Fibroblast of lung (primary cell): ENCODE data around the gene UPP2. TPM values are rescaled to one million over a fixed set of nuclear protein-coding genes. Genes with fewer than 3 reads are reported as not detected.

ENCODE experiments used
- DNase-seq, 2 donors: peaks; one replicate each; pipeline versions ENCODE4 v3.0.0 to v3.0.0-alpha.2; 2010; ENCODE audit warnings: low read depth in 2 of 2
- H2AFZ ChIP-seq: 2 replicates; pipeline ENCODE4 v1.5.1; 2012; ENCODE audit warnings: low read length, control low read depth, inconsistent platforms
- H3K27ac ChIP-seq: 2 replicates; pipeline ENCODE4 v1.5.1; 2011; ENCODE audit warnings: low read length, control low read depth; ENCODE audit not compliant: insufficient read depth
- H3K27me3 ChIP-seq: 2 replicates; pipeline ENCODE4 v1.5.1; 2011; ENCODE audit warnings: mild to moderate bottlenecking, low read length; ENCODE audit not compliant: control insufficient read depth, insufficient read depth
- H3K36me3 ChIP-seq: 2 replicates; pipeline ENCODE4 v1.5.1; 2011; ENCODE audit warnings: low read length; ENCODE audit not compliant: control insufficient read depth, insufficient read depth
- H3K4me1 ChIP-seq: 2 replicates; pipeline ENCODE4 v1.5.1; 2011; ENCODE audit warnings: low read length; ENCODE audit not compliant: control insufficient read depth, insufficient read depth; ENCODE audit errors: extremely low read depth
- H3K4me2 ChIP-seq: 2 replicates; pipeline ENCODE4 v1.5.1; 2011; ENCODE audit warnings: low read length, control low read depth; ENCODE audit not compliant: insufficient read depth; ENCODE audit errors: extremely low read depth
- H3K4me3 ChIP-seq, 4 experiments: fragments of 200-600 bp in 1 of 4; sonication (generic) in 1 of 4; replicated peaks in 1 of 4; 2 replicates each; pipeline ENCODE4 v1.5.1; 2011 to 2016; ENCODE audit warnings: low read length in 4 of 4, low read depth in 3 of 4, mild to moderate bottlenecking in 3 of 4, control low read depth in 2 of 4, inconsistent platforms in 1 of 4, mixed read lengths in 1 of 4; ENCODE audit not compliant: insufficient read depth in 1 of 4; ENCODE audit errors: control extremely low read depth in 1 of 4
- H3K79me2 ChIP-seq: 2 replicates; pipeline ENCODE4 v1.5.1; 2012; ENCODE audit warnings: mild to moderate bottlenecking, low read length, inconsistent platforms; ENCODE audit not compliant: control insufficient read depth, insufficient read depth
- H3K9ac ChIP-seq: 2 replicates; pipeline ENCODE4 v1.5.1; 2011; ENCODE audit warnings: mild to moderate bottlenecking, low read length, control low read depth; ENCODE audit not compliant: insufficient read depth
- H3K9me3 ChIP-seq: 2 replicates; pipeline ENCODE4 v1.5.1; 2012; ENCODE audit warnings: low read depth, low read length; ENCODE audit not compliant: control insufficient read depth, insufficient read depth
- H4K20me1 ChIP-seq: 2 replicates; pipeline ENCODE4 v1.5.1; 2011; ENCODE audit warnings: low read length; ENCODE audit not compliant: control insufficient read depth, insufficient read depth; ENCODE audit errors: extremely low read depth
- EZH2 ChIP-seq: IDR thresholded peaks from 2 replicates; pipeline ENCODE4 v1.5.1; 2012; ENCODE audit warnings: low read length, control low read depth, mild to moderate bottlenecking; ENCODE audit errors: missing control alignments
- polyA minus RNA-seq: library from RNA; depleted of rRNA, polyadenylated mRNA; stranded (reverse); fragments of >200 nt; gene quantifications from 2 replicates; pipeline ENCODE4 v1.2.3, GENCODE V29; 2011; ENCODE audit warnings: low replicate concordance
- polyA plus RNA-seq, 2 donors: library from polyadenylated mRNA; depleted of rRNA in 1 of 2; stranded (reverse) in 1 of 2; unstranded in 1 of 2; fragments of >200 nt; gene quantifications; 2 replicates each; pipeline ENCODE4 v1.2.1, GENCODE V29; 2011 to 2012; ENCODE audit warnings: missing spikeins in 1 of 2
- total RNA-seq: library from RNA; depleted of rRNA; stranded (reverse); fragments of >200 nt; gene quantifications from 2 replicates; pipeline ENCODE4 v1.2.1, GENCODE V29; 2014
- TF ChIP-seq, protein P1 (sequence below), 2 donors: IDR thresholded peaks in 1 of 2; conservative IDR thresholded peaks in 1 of 2; 1 replicate in 1 of 2; 2 replicates in 1 of 2; pipeline ENCODE4 v1.5.1; 2011 to 2012; ENCODE audit warnings: low read length in 2 of 2, control low read depth in 1 of 2, inconsistent platforms in 1 of 2, low read depth in 1 of 2, mild to moderate bottlenecking in 1 of 2

The UPP2 gene
- total RNA-seq (not detected in 2 replicates), polyA plus RNA-seq (not detected in 2 replicates), polyA minus RNA-seq (not detected in 2 replicates)
- polyA plus RNA-seq (2012) = not detected in 2 replicates

DNA sequence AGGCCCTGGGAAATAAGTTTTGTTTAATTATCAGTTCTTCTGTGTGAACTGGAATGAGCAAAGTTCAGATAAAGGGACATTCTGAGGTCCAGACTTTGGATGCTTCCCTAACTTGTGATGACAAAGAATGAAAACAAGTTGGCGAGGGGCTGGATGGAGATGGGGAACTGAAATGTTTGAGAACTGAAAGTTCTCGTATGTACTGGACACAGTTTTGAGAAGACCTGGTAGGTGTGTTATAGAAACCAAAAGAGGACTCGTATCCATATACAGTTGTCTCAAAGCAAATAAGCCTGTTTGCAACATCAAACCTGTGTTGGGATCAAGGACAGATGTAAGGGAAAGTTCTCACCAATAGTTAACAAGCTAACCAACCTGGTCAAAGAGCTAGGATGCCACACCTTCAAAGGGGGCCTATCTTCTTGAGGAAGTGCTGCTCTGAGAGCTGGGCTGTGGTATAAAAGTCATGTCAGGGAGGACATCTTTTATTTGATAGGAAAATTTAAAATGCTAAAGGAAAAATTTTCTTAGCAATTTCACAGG is at the start of gene UPP2:
Gene UPP2 (plus strand): TSS at position 493 of the 543 bp plus-strand sequence. CDS start 188 bp downstream, outside the sequence.
- Histone ChIP-seq H3K27me3 (no peaks in the 10 kb centered on the region), H2AFZ (no peak within 1 kb of the TSS), H3K4me3 (no peak within 1 kb of the TSS), H4K20me1 (no peaks in the 10 kb centered on the region), H3K27ac (no peak within 1 kb of the TSS), H3K9ac (no peak within 1 kb of the TSS), H3K36me3 (no peaks in the 10 kb centered on the region), H3K4me1 (no peaks in the 10 kb centered on the region), H3K79me2 (no peaks in the 10 kb centered on the region), H3K4me2 (no peak within 1 kb of the TSS), H3K9me3 (no peaks in the 10 kb centered on the region)
- TF ChIP-seq, protein P1, sequence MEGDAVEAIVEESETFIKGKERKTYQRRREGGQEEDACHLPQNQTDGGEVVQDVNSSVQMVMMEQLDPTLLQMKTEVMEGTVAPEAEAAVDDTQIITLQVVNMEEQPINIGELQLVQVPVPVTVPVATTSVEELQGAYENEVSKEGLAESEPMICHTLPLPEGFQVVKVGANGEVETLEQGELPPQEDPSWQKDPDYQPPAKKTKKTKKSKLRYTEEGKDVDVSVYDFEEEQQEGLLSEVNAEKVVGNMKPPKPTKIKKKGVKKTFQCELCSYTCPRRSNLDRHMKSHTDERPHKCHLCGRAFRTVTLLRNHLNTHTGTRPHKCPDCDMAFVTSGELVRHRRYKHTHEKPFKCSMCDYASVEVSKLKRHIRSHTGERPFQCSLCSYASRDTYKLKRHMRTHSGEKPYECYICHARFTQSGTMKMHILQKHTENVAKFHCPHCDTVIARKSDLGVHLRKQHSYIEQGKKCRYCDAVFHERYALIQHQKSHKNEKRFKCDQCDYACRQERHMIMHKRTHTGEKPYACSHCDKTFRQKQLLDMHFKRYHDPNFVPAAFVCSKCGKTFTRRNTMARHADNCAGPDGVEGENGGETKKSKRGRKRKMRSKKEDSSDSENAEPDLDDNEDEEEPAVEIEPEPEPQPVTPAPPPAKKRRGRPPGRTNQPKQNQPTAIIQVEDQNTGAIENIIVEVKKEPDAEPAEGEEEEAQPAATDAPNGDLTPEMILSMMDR (conservative IDR thresholded peaks at IDR 0.05 in 1 of 2, IDR thresholded peaks at IDR 0.05 in 1 of 2; ENCODE audit: low read depth in 1 of 2, low read length in 2 of 2) = no peak
- TF ChIP-seq EZH2 = no peak
- DNase-seq = no peak

- Histone ChIP-seq H3K27me3 (no peaks in the 10 kb centered on the region), H3K4me2 (no peak overlapping the region), H4K20me1 (no peaks in the 10 kb centered on the region), H2AFZ (no peak overlapping the region), H3K36me3 (no peaks in the 10 kb centered on the region), H3K4me1 (no peaks in the 10 kb centered on the region), H3K79me2 (no peaks in the 10 kb centered on the region), H3K9me3 (no peaks in the 10 kb centered on the region), H3K9ac (no peak overlapping the region), H3K4me3 (no peak overlapping the region), H3K27ac (no peak overlapping the region)
- no peak for DNase-seq
- TF ChIP-seq, protein P1 (conservative IDR thresholded peaks at IDR 0.05 in 1 of 2, IDR thresholded peaks at IDR 0.05 in 1 of 2; ENCODE audit: low read depth in 1 of 2, low read length in 2 of 2) = no peak
- no peak for TF ChIP-seq EZH2
Measured at GRCh38 chr2:158052761-158053160, 48.9 kb upstream of the UPP2 start.

DNA sequence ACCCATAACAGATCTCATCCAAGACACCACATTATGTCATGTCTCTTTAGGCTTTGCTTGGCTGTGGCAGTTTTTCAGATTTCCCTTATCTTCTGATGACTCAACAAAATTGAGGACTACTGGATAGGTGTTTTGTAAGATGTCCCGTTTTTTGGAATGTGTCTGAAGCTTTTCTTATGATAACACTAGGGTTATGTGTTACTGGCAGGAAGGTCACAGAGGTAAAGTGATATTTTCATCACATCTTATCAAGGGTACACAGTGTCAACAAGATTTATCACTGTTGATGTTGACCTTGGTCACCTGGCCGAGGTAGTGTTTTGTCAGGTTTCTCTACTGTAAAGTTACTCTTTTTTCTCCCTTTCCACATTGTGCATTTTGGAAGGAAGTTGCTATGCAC is 44.8 kb upstream of the UPP2 start:
- H3K9ac ChIP-seq = no peak overlapping the region
- H3K9me3 ChIP-seq = no peaks in the 10 kb centered on the region
- H3K27me3 ChIP-seq = no peaks in the 10 kb centered on the region
- DNase-seq = no peak
- H3K4me1 ChIP-seq = peaks cover 6% of the 10 kb centered on the region
- no peak overlapping the region for H3K4me3 ChIP-seq
- no peaks in the 10 kb centered on the region for H3K36me3 ChIP-seq
- no peak overlapping the region for H3K4me2 ChIP-seq
- H3K79me2 ChIP-seq = no peaks in the 10 kb centered on the region
- no peak overlapping the region for H2AFZ ChIP-seq
- H4K20me1 ChIP-seq = no peaks in the 10 kb centered on the region
- TF ChIP-seq, protein P1 (conservative IDR thresholded peaks at IDR 0.05 in 1 of 2, IDR thresholded peaks at IDR 0.05 in 1 of 2; ENCODE audit: low read depth in 1 of 2, low read length in 2 of 2) = no peak
- no peak for TF ChIP-seq EZH2
- no peak overlapping the region for H3K27ac ChIP-seq
